ENCODE data around the gene DPP9. TPM values are rescaled to one million over a fixed set of nuclear protein-coding genes. Genes with fewer than 3 reads are reported as not detected.

DPP9 gene
- total and polyA plus RNA-seq, 2 donors (not counting 1 experiment from before 2014, with no cell fraction given) = 3.6 to 27.1 TPM

DNA sequence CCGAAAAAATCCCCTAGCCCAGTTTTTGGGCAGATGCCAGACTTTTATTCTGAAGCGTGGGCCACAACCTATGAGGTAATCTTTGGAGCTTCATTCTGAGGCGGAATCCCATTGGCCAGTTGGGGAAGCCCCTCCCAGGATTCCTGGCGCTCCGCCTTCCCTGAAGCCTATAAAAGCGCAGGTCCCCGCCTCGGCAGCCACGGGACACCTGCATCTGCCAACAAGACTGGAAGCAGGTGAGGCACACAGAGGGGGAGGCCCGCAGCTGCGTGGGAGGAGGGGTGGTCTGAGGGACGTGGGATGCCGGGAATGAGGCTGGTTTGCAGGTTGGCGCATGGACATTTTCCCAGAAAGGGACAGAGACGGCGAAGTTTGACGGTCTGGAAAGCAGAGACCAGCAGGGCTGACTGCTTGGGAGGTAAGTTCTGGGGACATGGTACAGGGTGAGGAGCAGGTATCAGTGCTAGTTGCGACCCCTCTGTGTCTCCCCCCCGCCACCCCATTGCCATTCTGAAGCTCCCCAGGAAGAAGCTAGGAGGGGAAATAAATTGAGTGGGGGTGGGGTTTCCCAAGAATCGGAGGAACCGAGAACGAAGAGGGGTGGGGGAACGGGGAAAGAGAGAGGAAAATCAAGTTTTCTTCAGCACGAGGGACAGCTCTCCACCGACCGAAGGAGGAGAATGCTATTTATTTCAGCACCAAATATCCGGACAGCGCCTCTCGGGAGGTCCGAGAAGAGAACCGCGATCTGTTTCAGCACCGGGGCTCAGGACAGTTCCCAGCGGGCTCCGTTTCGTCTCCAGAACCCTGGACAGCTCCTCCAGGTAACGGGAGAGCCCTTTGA, 45.5 kb upstream of the DPP9 start:
- no peaks in the 10 kb centered on the region for H3K27me3 ChIP-seq (ENCODE audit: control insufficient read depth, insufficient read depth, low read length)
- H3K9me3 ChIP-seq (ENCODE audit: control insufficient read depth, insufficient read depth, low read depth, low read length) = no peaks in the 10 kb centered on the region
- H4K20me1 ChIP-seq (ENCODE audit: control insufficient read depth, extremely low read depth, insufficient read depth, low read length) = no peaks in the 10 kb centered on the region
- no peaks in the 10 kb centered on the region for H3K4me1 ChIP-seq (ENCODE audit: control insufficient read depth, extremely low read depth, insufficient read depth, low read length)
- H3K9ac ChIP-seq (ENCODE audit: insufficient read depth, low read length) = no peak overlapping the region
- peak; percentile 80 to 89 for DNase-seq (ENCODE audit: low read depth in 2 of 2)
- H3K79me2 ChIP-seq (ENCODE audit: control insufficient read depth, insufficient read depth, low read length) = no peaks in the 10 kb centered on the region
- H3K36me3 ChIP-seq (ENCODE audit: control insufficient read depth, insufficient read depth, low read length) = no peaks in the 10 kb centered on the region
- TF ChIP-seq CTCF (conservative IDR thresholded peaks at IDR 0.05 in 1 of 2, IDR thresholded peaks at IDR 0.05 in 1 of 2; ENCODE audit: low read depth in 1 of 2, low read length in 2 of 2) (no peak), EZH2 (IDR thresholded peaks at IDR 0.05; ENCODE audit: low read length, missing control alignments) (no peak)
- no peak overlapping the region for H3K27ac ChIP-seq (ENCODE audit: insufficient read depth, low read length)
- H3K4me3 ChIP-seq (replicated peaks in 1 of 4; ENCODE audit: control extremely low read depth in 1 of 4, insufficient read depth in 1 of 4, low read depth in 3 of 4, low read length in 4 of 4) = no peak overlapping the region
- H3K4me2 ChIP-seq (ENCODE audit: extremely low read depth, insufficient read depth, low read length) = no peak overlapping the region
- H2AFZ ChIP-seq (ENCODE audit: low read length) = no peak overlapping the region

DNA sequence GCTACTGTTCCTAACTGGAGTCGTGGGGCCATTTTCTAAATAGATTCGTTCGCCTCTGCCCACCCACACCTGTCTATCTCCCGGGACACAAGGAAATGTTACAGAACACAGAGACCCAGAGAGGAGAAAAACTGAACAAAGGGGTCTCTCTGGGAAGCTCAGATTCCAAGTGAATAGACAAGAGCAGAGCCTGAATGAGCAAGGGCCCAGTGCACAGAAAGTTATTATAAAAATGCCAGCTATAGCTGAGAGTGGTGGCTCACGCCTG, 40.7 kb upstream of the DPP9 start:
- H3K9me3 ChIP-seq (ENCODE audit: control insufficient read depth, insufficient read depth, low read depth, low read length) = no peaks in the 10 kb centered on the region

DNA sequence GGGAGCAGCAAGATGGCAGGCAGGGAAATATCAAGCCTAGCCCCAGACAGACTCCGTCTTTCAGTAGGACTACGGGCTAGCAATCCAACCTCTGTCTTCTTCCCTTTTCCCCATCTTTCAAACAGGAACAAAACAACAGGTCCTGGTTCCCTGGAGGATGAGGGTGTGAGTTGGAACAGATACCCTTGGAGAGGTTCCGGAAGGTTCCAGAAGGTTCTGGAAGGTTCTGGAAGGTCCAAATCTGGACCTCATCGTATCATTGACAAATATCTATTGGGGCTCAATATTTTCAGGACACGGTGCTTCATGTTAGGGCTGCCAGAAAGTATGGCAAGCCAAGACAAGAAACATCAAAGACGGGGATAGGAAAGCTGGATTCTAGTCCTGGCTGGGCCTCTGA, 39.4 kb upstream of the DPP9 start:
- Histone ChIP-seq H3K27me3 (ENCODE audit: control insufficient read depth, insufficient read depth, low read length) (peaks cover 6% of the 10 kb centered on the region), H3K4me1 (ENCODE audit: control insufficient read depth, extremely low read depth, insufficient read depth, low read length) (no peaks in the 10 kb centered on the region), H3K36me3 (ENCODE audit: control insufficient read depth, insufficient read depth, low read length) (no peaks in the 10 kb centered on the region), H3K9me3 (ENCODE audit: control insufficient read depth, insufficient read depth, low read depth, low read length) (no peaks in the 10 kb centered on the region), H2AFZ (ENCODE audit: low read length) (no peak overlapping the region), H3K9ac (ENCODE audit: insufficient read depth, low read length) (no peak overlapping the region), H4K20me1 (ENCODE audit: control insufficient read depth, extremely low read depth, insufficient read depth, low read length) (no peaks in the 10 kb centered on the region), H3K4me2 (ENCODE audit: extremely low read depth, insufficient read depth, low read length) (no peak overlapping the region), H3K4me3 (replicated peaks in 1 of 4; ENCODE audit: control extremely low read depth in 1 of 4, insufficient read depth in 1 of 4, low read depth in 3 of 4, low read length in 4 of 4) (no peak overlapping the region), H3K27ac (ENCODE audit: insufficient read depth, low read length) (no peak overlapping the region), H3K79me2 (ENCODE audit: control insufficient read depth, insufficient read depth, low read length) (no peaks in the 10 kb centered on the region)
- TF ChIP-seq CTCF (conservative IDR thresholded peaks at IDR 0.05 in 1 of 2, IDR thresholded peaks at IDR 0.05 in 1 of 2; ENCODE audit: low read depth in 1 of 2, low read length in 2 of 2) = no peak
- no peak for TF ChIP-seq EZH2 (IDR thresholded peaks at IDR 0.05; ENCODE audit: low read length, missing control alignments)
- no peak for DNase-seq (ENCODE audit: low read depth in 2 of 2)

More for the DNA sequence above, 40.7 kb upstream of the DPP9 start:
- Histone ChIP-seq H3K4me2 (ENCODE audit: extremely low read depth, insufficient read depth, low read length) (no peak overlapping the region), H3K9ac (ENCODE audit: insufficient read depth, low read length) (no peak overlapping the region), H3K27ac (ENCODE audit: insufficient read depth, low read length) (no peak overlapping the region), H3K79me2 (ENCODE audit: control insufficient read depth, insufficient read depth, low read length) (no peaks in the 10 kb centered on the region), H2AFZ (ENCODE audit: low read length) (no peak overlapping the region), H3K36me3 (ENCODE audit: control insufficient read depth, insufficient read depth, low read length) (no peaks in the 10 kb centered on the region), H3K4me3 (replicated peaks in 1 of 4; ENCODE audit: control extremely low read depth in 1 of 4, insufficient read depth in 1 of 4, low read depth in 3 of 4, low read length in 4 of 4) (no peak overlapping the region), H3K4me1 (ENCODE audit: control insufficient read depth, extremely low read depth, insufficient read depth, low read length) (no peaks in the 10 kb centered on the region), H3K27me3 (ENCODE audit: control insufficient read depth, insufficient read depth, low read length) (peaks cover 6% of the 10 kb centered on the region), H4K20me1 (ENCODE audit: control insufficient read depth, extremely low read depth, insufficient read depth, low read length) (no peaks in the 10 kb centered on the region)
- no peak for DNase-seq (ENCODE audit: low read depth in 2 of 2)
- TF ChIP-seq CTCF (conservative IDR thresholded peaks at IDR 0.05 in 1 of 2, IDR thresholded peaks at IDR 0.05 in 1 of 2; ENCODE audit: low read depth in 1 of 2, low read length in 2 of 2) (no peak), EZH2 (IDR thresholded peaks at IDR 0.05; ENCODE audit: low read length, missing control alignments) (no peak)
